Karpas-422 (cell line): ENCODE measurements around the gene GNG7. TPM values are rescaled to one million over a fixed set of nuclear protein-coding genes. Genes with fewer than 3 reads are reported as not detected.
A peak's percentile ranks its signal among the peaks of the same experiment; 100 is the strongest.

Experiments
- DNase-seq: peaks from one replicate; pipeline ENCODE4 v3.0.0-alpha.2; 2015
- H2AFZ ChIP-seq: fragments of 200-600 bp; sonication (generic); 2 replicates; pipeline ENCODE4 v1.6.1; 2014; ENCODE audit warnings: antibody characterized with exemption, low read length, mixed read lengths
- H3K27ac ChIP-seq: fragments of 200-600 bp; sonication (generic); 2 replicates; pipeline ENCODE4 v1.5.1; 2014; ENCODE audit warnings: mild to moderate bottlenecking, low read length, moderate library complexity
- H3K27me3 ChIP-seq: fragments of 200-600 bp; sonication (generic); 2 replicates; pipeline ENCODE4 v1.6.1; 2014; ENCODE audit warnings: low read length, mixed read lengths
- H3K36me3 ChIP-seq: fragments of 200-600 bp; sonication (generic); 2 replicates; pipeline ENCODE4 v1.6.1; 2014; ENCODE audit warnings: low read length, mixed read lengths; ENCODE audit not compliant: insufficient read depth
- H3K4me1 ChIP-seq: fragments of 200-600 bp; sonication (generic); 2 replicates; pipeline ENCODE4 v1.6.1; 2014; ENCODE audit warnings: mild to moderate bottlenecking, low read length, mixed read lengths
- H3K4me2 ChIP-seq: fragments of 200-600 bp; sonication (generic); 2 replicates; pipeline ENCODE4 v1.6.1; 2014; ENCODE audit warnings: low read length, low read depth, mild to moderate bottlenecking; ENCODE audit not compliant: poor library complexity, severe bottlenecking
- H3K4me3 ChIP-seq: fragments of 200-600 bp; sonication (generic); 2 replicates; pipeline ENCODE4 v1.5.1; 2014; ENCODE audit warnings: mild to moderate bottlenecking, antibody characterized with exemption, low read length, mixed read lengths
- H3K79me2 ChIP-seq: fragments of 200-600 bp; sonication (generic); 2 replicates; pipeline ENCODE4 v1.6.1; 2014; ENCODE audit warnings: mild to moderate bottlenecking, low read length, mixed read lengths
- H3K9ac ChIP-seq: fragments of 200-600 bp; sonication (generic); 2 replicates; pipeline ENCODE4 v1.6.0; 2014; ENCODE audit warnings: low read length
- H3K9me2 ChIP-seq: fragments of 200-600 bp; sonication (generic), shearing (Covaris generic); replicated peaks from 2 replicates; pipeline ENCODE4 v1.6.0; 2014; ENCODE audit warnings: mild to moderate bottlenecking, low read length, moderate library complexity; ENCODE audit not compliant: insufficient read depth
- H3K9me3 ChIP-seq: fragments of 300-700, 200-600 bp; sonication (generic); 2 replicates; pipeline ENCODE4 v1.6.1; 2014; ENCODE audit warnings: low read length, mixed read lengths
- H4K20me1 ChIP-seq: fragments of 200-600 bp; sonication (generic); 2 replicates; pipeline ENCODE4 v1.6.1; 2014; ENCODE audit warnings: mild to moderate bottlenecking, antibody characterized with exemption, low read length, low read depth; ENCODE audit not compliant: insufficient read depth
- total RNA-seq: library from RNA; depleted of rRNA; stranded (reverse); fragments of >200 nt; shearing (Covaris generic); gene quantifications from 2 replicates; pipeline ENCODE4 v1.2.3, GENCODE V29; 2014; ENCODE audit warnings: low replicate concordance

Gene GNG7
- total RNA-seq, 1 experiment from 2014 or later = 0.19 TPM

- Histone ChIP-seq H3K27me3 (no peaks in the 10 kb centered on the region), H3K79me2 (no peaks in the 10 kb centered on the region), H3K9me2 (no peaks in the 10 kb centered on the region), H3K36me3 (no peaks in the 10 kb centered on the region), H3K27ac (no peak overlapping the region), H3K4me1 (peaks cover 8% of the 10 kb centered on the region), H3K9ac (no peak overlapping the region), H3K9me3 (no peaks in the 10 kb centered on the region), H4K20me1 (no peaks in the 10 kb centered on the region), H3K4me2 (no peak overlapping the region), H2AFZ (no peak overlapping the region), H3K4me3 (no peak overlapping the region)
- no peak for DNase-seq
These were observed 149.0 kb downstream of the GNG7 start for GRCh38 chr19:2553510-2553909.

GRCh38 chr19:2552859-2553258 lies 149.6 kb downstream of the GNG7 start:
- Histone ChIP-seq H3K27ac (peak overlapping the region; percentile 31), H3K9ac (peak overlapping the region; percentile 26), H3K4me1 (peaks cover 8% of the 10 kb centered on the region), H3K4me3 (peak overlapping the region; percentile 47), H3K79me2 (no peaks in the 10 kb centered on the region), H3K36me3 (no peaks in the 10 kb centered on the region), H3K27me3 (no peaks in the 10 kb centered on the region), H3K9me2 (no peaks in the 10 kb centered on the region), H2AFZ (no peak overlapping the region), H4K20me1 (no peaks in the 10 kb centered on the region), H3K9me3 (no peaks in the 10 kb centered on the region), H3K4me2 (peak overlapping the region; percentile 73)
- DNase-seq = peak; percentile 81

GRCh38 chr19:2551864-2552185 lies 150.7 kb downstream of the GNG7 start:
- Histone ChIP-seq H2AFZ (no peak overlapping the region), H3K4me1 (peaks cover 8% of the 10 kb centered on the region), H4K20me1 (no peaks in the 10 kb centered on the region), H3K9ac (no peak overlapping the region), H3K9me2 (no peaks in the 10 kb centered on the region), H3K36me3 (no peaks in the 10 kb centered on the region), H3K4me3 (no peak overlapping the region), H3K27me3 (no peaks in the 10 kb centered on the region), H3K27ac (no peak overlapping the region), H3K4me2 (no peak overlapping the region), H3K9me3 (no peaks in the 10 kb centered on the region), H3K79me2 (no peaks in the 10 kb centered on the region)
- DNase-seq = no peak

- no peaks in the 10 kb centered on the region for H3K9me2 ChIP-seq
- H3K4me3 ChIP-seq = no peak overlapping the region
- no peaks in the 10 kb centered on the region for H4K20me1 ChIP-seq
- no peaks in the 10 kb centered on the region for H3K36me3 ChIP-seq
- H3K9ac ChIP-seq = no peak overlapping the region
- H3K27ac ChIP-seq = no peak overlapping the region
- no peak overlapping the region for H2AFZ ChIP-seq
- H3K79me2 ChIP-seq = no peaks in the 10 kb centered on the region
- H3K4me1 ChIP-seq = peaks cover 9% of the 10 kb centered on the region
- H3K4me2 ChIP-seq = no peak overlapping the region
- H3K27me3 ChIP-seq = no peaks in the 10 kb centered on the region
- DNase-seq = no peak
- H3K9me3 ChIP-seq = no peaks in the 10 kb centered on the region
These were observed 151.2 kb downstream of the GNG7 start for GRCh38 chr19:2551172-2551863.

- H3K79me2 ChIP-seq = no peaks in the 10 kb centered on the region
- no peaks in the 10 kb centered on the region for H3K27me3 ChIP-seq
- H3K27ac ChIP-seq = no peak overlapping the region
- no peak overlapping the region for H2AFZ ChIP-seq
- H3K9me2 ChIP-seq = no peaks in the 10 kb centered on the region
- H3K4me1 ChIP-seq = peaks cover 16% of the 10 kb centered on the region
- no peaks in the 10 kb centered on the region for H4K20me1 ChIP-seq
- no peak overlapping the region for H3K9ac ChIP-seq
- no peaks in the 10 kb centered on the region for H3K36me3 ChIP-seq
- H3K4me2 ChIP-seq = no peak overlapping the region
- no peaks in the 10 kb centered on the region for H3K9me3 ChIP-seq
- H3K4me3 ChIP-seq = no peak overlapping the region
- DNase-seq = no peak
These were observed 151.9 kb downstream of the GNG7 start for GRCh38 chr19:2550431-2551171.

- H3K27me3 ChIP-seq = no peaks in the 10 kb centered on the region
- H3K4me1 ChIP-seq = peaks cover 22% of the 10 kb centered on the region
- H3K4me3 ChIP-seq = no peak overlapping the region
- H3K9me3 ChIP-seq = no peaks in the 10 kb centered on the region
- no peaks in the 10 kb centered on the region for H3K36me3 ChIP-seq
- H3K9me2 ChIP-seq = no peaks in the 10 kb centered on the region
- H2AFZ ChIP-seq = no peak overlapping the region
- H3K27ac ChIP-seq = no peak overlapping the region
- H3K79me2 ChIP-seq = no peaks in the 10 kb centered on the region
- DNase-seq = no peak
- H3K9ac ChIP-seq = no peak overlapping the region
- no peak overlapping the region for H3K4me2 ChIP-seq
- no peaks in the 10 kb centered on the region for H4K20me1 ChIP-seq
These were observed 152.7 kb downstream of the GNG7 start for GRCh38 chr19:2549701-2550191.

GRCh38 chr19:2548966-2549365 lies 153.5 kb downstream of the GNG7 start:
- no peaks in the 10 kb centered on the region for H3K9me3 ChIP-seq
- H2AFZ ChIP-seq = no peak overlapping the region
- DNase-seq = no peak
- H3K4me3 ChIP-seq = no peak overlapping the region
- peaks cover 30% of the 10 kb centered on the region for H3K4me1 ChIP-seq
- H3K27me3 ChIP-seq = no peaks in the 10 kb centered on the region
- no peak overlapping the region for H3K27ac ChIP-seq
- H4K20me1 ChIP-seq = no peaks in the 10 kb centered on the region
- H3K4me2 ChIP-seq = no peak overlapping the region
- no peaks in the 10 kb centered on the region for H3K36me3 ChIP-seq
- H3K9ac ChIP-seq = no peak overlapping the region
- no peaks in the 10 kb centered on the region for H3K9me2 ChIP-seq
- H3K79me2 ChIP-seq = no peaks in the 10 kb centered on the region

- Histone ChIP-seq H3K36me3 (no peaks in the 10 kb centered on the region), H4K20me1 (no peaks in the 10 kb centered on the region), H3K27ac (no peak overlapping the region), H3K4me2 (no peak overlapping the region), H3K4me3 (no peak overlapping the region), H3K9me2 (no peaks in the 10 kb centered on the region), H3K79me2 (no peaks in the 10 kb centered on the region), H3K9me3 (no peaks in the 10 kb centered on the region), H2AFZ (no peak overlapping the region), H3K9ac (no peak overlapping the region), H3K4me1 (peaks cover 36% of the 10 kb centered on the region), H3K27me3 (no peaks in the 10 kb centered on the region)
- DNase-seq = no peak
These were observed 154.8 kb downstream of the GNG7 start for GRCh38 chr19:2547721-2548120.
